CD14-positive monocyte (primary cell): ENCODE measurements around the gene WDR86. TPM values are rescaled to one million over a fixed set of nuclear protein-coding genes. Genes with fewer than 3 reads are reported as not detected.
A peak's percentile ranks its signal among the peaks of the same experiment; 100 is the strongest.

Experiments used
- DNase-seq, 3 donors: peaks; one replicate each; pipeline ENCODE4 v3.0.0-alpha.2; 2011 to 2022
- H2AFZ ChIP-seq: 2 replicates; pipeline ENCODE4 v1.6.0; 2012; ENCODE audit warnings: mild to moderate bottlenecking, low read depth, low read length, inconsistent platforms; ENCODE audit not compliant: insufficient read depth, poor library complexity, severe bottlenecking
- H3K27ac ChIP-seq, 2 donors: 1 replicate in 1 of 2; 2 replicates in 1 of 2; pipeline ENCODE4 v1.5.1; 2012 to 2013; ENCODE audit warnings: low read length in 2 of 2, control low read depth in 1 of 2, inconsistent platforms in 1 of 2, low read depth in 1 of 2, mild to moderate bottlenecking in 1 of 2
- H3K27me3 ChIP-seq, 2 donors: one replicate each; pipeline versions ENCODE4 v1.6.0 to v1.6.1; 2011 to 2013; ENCODE audit warnings: low read length in 2 of 2; ENCODE audit not compliant: control insufficient read depth in 2 of 2, insufficient read depth in 2 of 2
- H3K36me3 ChIP-seq, 2 donors: replicated peaks in 1 of 2; 1 replicate in 1 of 2; 2 replicates in 1 of 2; pipeline versions ENCODE4 v1.5.1 to v1.6.1; 2012 to 2013; ENCODE audit warnings: low read length in 2 of 2, control low read depth in 1 of 2, inconsistent platforms in 1 of 2, mild to moderate bottlenecking in 1 of 2; ENCODE audit not compliant: insufficient read depth in 2 of 2, control insufficient read depth in 1 of 2
- H3K4me1 ChIP-seq, 2 donors: 1 replicate in 1 of 2; 2 replicates in 1 of 2; pipeline versions ENCODE4 v1.5.1 to v1.6.1; 2012 to 2013; ENCODE audit warnings: low read length in 2 of 2, control low read depth in 1 of 2, inconsistent platforms in 1 of 2, mild to moderate bottlenecking in 1 of 2, moderate library complexity in 1 of 2; ENCODE audit not compliant: insufficient read depth in 2 of 2, control insufficient read depth in 1 of 2
- H3K4me2 ChIP-seq: replicated peaks from 2 replicates; pipeline ENCODE3; 2012; ENCODE audit warnings: low read length, moderate library complexity, mild to moderate bottlenecking; ENCODE audit not compliant: poor library complexity, severe bottlenecking; ENCODE audit errors: extremely low read depth
- H3K4me3 ChIP-seq, 3 experiments: fragments of 200-600 bp in 1 of 3; sonication (generic) in 1 of 3; replicated peaks in 1 of 3; 1 replicate in 2 of 3; 2 replicates in 1 of 3; pipeline ENCODE4 v1.5.1; 2011 to 2013; ENCODE audit warnings: low read length in 3 of 3, mild to moderate bottlenecking in 3 of 3, control low read depth in 2 of 3, low read depth in 2 of 3, inconsistent platforms in 1 of 3, moderate library complexity in 1 of 3
- H3K79me2 ChIP-seq: 2 replicates; pipeline ENCODE4 v1.6.0; 2012; ENCODE audit warnings: mild to moderate bottlenecking, control low read depth, inconsistent platforms, low read length, moderate library complexity; ENCODE audit not compliant: insufficient read depth
- H3K9ac ChIP-seq: 2 replicates; pipeline ENCODE4 v1.6.0; 2017; ENCODE audit warnings: low read length, mild to moderate bottlenecking; ENCODE audit not compliant: insufficient read depth, poor library complexity, severe bottlenecking
- H3K9me3 ChIP-seq, 2 donors: replicated peaks in 1 of 2; 1 replicate in 1 of 2; 2 replicates in 1 of 2; pipeline versions ENCODE4 v1.5.1 to v1.6.1; 2012 to 2013; ENCODE audit warnings: low read length in 2 of 2, control low read depth in 1 of 2; ENCODE audit not compliant: control insufficient read depth in 1 of 2, insufficient read depth in 1 of 2
- H4K20me1 ChIP-seq: 2 replicates; pipeline ENCODE4 v1.6.0; 2012; ENCODE audit warnings: mild to moderate bottlenecking, low read length, control low read depth, moderate library complexity; ENCODE audit not compliant: insufficient read depth
- H3K27ac Mint-ChIP-seq, 7 donors: one replicate each; pipeline ENCODE4 v1.8.0; 2020; ENCODE audit warnings: mild to moderate bottlenecking in 7 of 7, mixed read lengths in 7 of 7, moderate library complexity in 6 of 7, inconsistent platforms in 2 of 7
- H3K27me3 Mint-ChIP-seq, 3 donors: one replicate each; pipeline ENCODE4 v1.8.0; 2021 to 2022; ENCODE audit warnings: low read depth in 3 of 3, mild to moderate bottlenecking in 3 of 3, mixed read lengths in 3 of 3, moderate library complexity in 3 of 3, inconsistent platforms in 1 of 3
- H3K36me3 Mint-ChIP-seq, 2 donors: one replicate each; pipeline ENCODE4 v1.8.0; 2020; ENCODE audit warnings: mixed read lengths in 2 of 2, inconsistent platforms in 1 of 2, mild to moderate bottlenecking in 1 of 2
- H3K4me1 Mint-ChIP-seq: one replicate; pipeline ENCODE4 v1.8.0; 2020; ENCODE audit warnings: mild to moderate bottlenecking, mixed read lengths
- H3K4me3 Mint-ChIP-seq, 2 donors: one replicate each; pipeline ENCODE4 v1.8.0; 2020; ENCODE audit warnings: mild to moderate bottlenecking in 2 of 2, mixed read lengths in 2 of 2, moderate library complexity in 1 of 2
- H3K9me3 Mint-ChIP-seq, 7 donors: one replicate each; pipeline ENCODE4 v1.8.0; 2020 to 2022; ENCODE audit warnings: mixed read lengths in 7 of 7, mild to moderate bottlenecking in 6 of 7, moderate library complexity in 6 of 7, inconsistent platforms in 2 of 7
- CTCF ChIP-seq: fragments of 200-600 bp; IDR thresholded peaks from one replicate; pipeline ENCODE4 v1.8.0; 2022; ENCODE audit warnings: antibody characterized with exemption, mild to moderate bottlenecking
- WGBS: methylation state at CpG from one replicate; pipeline ENCODE4 v1.1.5; 2013; ENCODE audit warnings: missing lambda C conversion rate; ENCODE audit not compliant: insufficient coverage; 5-methylcytosine and 5-hydroxymethylcytosine counted together
- intact Hi-C, 2 donors: fragments of 100-400 bp; cut with micrococcal nuclease; formaldehyde crosslinking; loops; one replicate each; pipeline versions ENCODE4 v1.15.0 to v1.15.1; 2023
- polyA plus RNA-seq, 3 donors: library from polyadenylated mRNA; depleted of rRNA in 1 of 3; unstranded in 2 of 3; stranded (reverse) in 1 of 3; fragments of 300-500 nt in 2 of 3; fragments of >200 nt in 1 of 3; fragmentation: Illumina TruSeq in 2 of 3; gene quantifications; 1 replicate in 2 of 3; 2 replicates in 1 of 3; pipeline ENCODE4 v1.2.3, GENCODE V29; 2012 to 2021
- small RNA-seq: library from RNA; depleted of rRNA; stranded (forward); fragments of <200 nt; gene quantifications from one replicate; pipeline ENCODE3, GENCODE V24; 2012; ENCODE audit warnings: low read depth; ENCODE audit not compliant: insufficient read length

The WDR86 gene
- polyA plus RNA-seq, 3 donors: 0.11 to 0.30 (median 0.24) TPM

- Mint-ChIP-seq H3K27ac (peak overlapping the region in 1 of 7 donors; percentile 30), H3K27me3 (peaks cover 2 to 11% (median 3%) of the 10 kb centered on the region in 3 donors), H3K36me3 (no peaks in the 10 kb centered on the region), H3K9me3 (peaks cover 0 to 3% (median 0%) of the 10 kb centered on the region in 7 donors), H3K4me1 (peaks cover 15% of the 10 kb centered on the region), H3K4me3 (no peak overlapping the region)
- intact Hi-C loops: no loop called here
- no peaks in the 10 kb centered on the region for H3K79me2 ChIP-seq
- H2AFZ ChIP-seq: no peak overlapping the region
- no peak overlapping the region for H3K27ac ChIP-seq
- no peaks in the 10 kb centered on the region for H3K9me3 ChIP-seq
- no peak overlapping the region for H3K4me2 ChIP-seq
- no peaks in the 10 kb centered on the region for H3K36me3 ChIP-seq
- H4K20me1 ChIP-seq: no peaks in the 10 kb centered on the region
- H3K4me1 ChIP-seq: peaks cover 7 to 10% of the 10 kb centered on the region in 2 donors
- no peaks in the 10 kb centered on the region for H3K27me3 ChIP-seq
- TF ChIP-seq CTCF: no peak
- H3K9ac ChIP-seq: no peak overlapping the region
- no peak overlapping the region for H3K4me3 ChIP-seq
- no CpG with 5 or more reads among the region's 1 CpG for WGBS
- peak in 2 of 3 donors; percentile 23 for DNase-seq
Measured at GRCh38 chr7:151334628-151335027, 75.2 kb downstream of the WDR86 start.

Small RNA genes within 50 kb of the gene (small RNA-seq; reads per million reads assigned to genes)
- not detected for gene MIR3907

Other genes starting within 250 kb of the WDR86 start
- gene GBX1, start 242.3 kb downstream of the WDR86 start, polyA plus RNA-seq: not detected
- not detected for gene ASB10, start 222.8 kb downstream of the WDR86 start, polyA plus RNA-seq
- gene H2BK1, start 199.6 kb downstream of the WDR86 start, polyA plus RNA-seq: not detected
- gene ABCF2, start 182.8 kb downstream of the WDR86 start, polyA plus RNA-seq: 10 to 100 TPM; 18.0 to 22.0 (median 21.1) TPM
- gene CHPF2, start 177.6 kb downstream of the WDR86 start, polyA plus RNA-seq: 10 to 100 TPM; 34.4 to 38.0 (median 36.0) TPM
- gene SMARCD3, start 161.3 kb downstream of the WDR86 start, polyA plus RNA-seq: 100 to 1,000 TPM; 104 to 183 (median 112) TPM
- 10 to 100 TPM; 32.0 to 39.2 (median 37.2) TPM for gene NUB1, start 68.2 kb downstream of the WDR86 start, polyA plus RNA-seq
- not detected for gene CRYGN, start 30.1 kb upstream of the WDR86 start, polyA plus RNA-seq
- 10 to 100 TPM; 20.4 to 96.1 (median 95.8) TPM for gene RHEB, start 109.9 kb upstream of the WDR86 start, polyA plus RNA-seq